HUDEP-2 (cell line): ENCODE results near the gene FAR1.
A peak's percentile ranks its signal among the peaks of the same experiment; 100 is the strongest.

Source experiments
- DNase-seq, 76 experiments: peaks; one replicate each; lab custom pipeline; 2025; ENCODE audit not compliant: unreplicated experiment in 76 of 76; lab: John Stamatoyannopoulos, UW

The FAR1 gene

DNA sequence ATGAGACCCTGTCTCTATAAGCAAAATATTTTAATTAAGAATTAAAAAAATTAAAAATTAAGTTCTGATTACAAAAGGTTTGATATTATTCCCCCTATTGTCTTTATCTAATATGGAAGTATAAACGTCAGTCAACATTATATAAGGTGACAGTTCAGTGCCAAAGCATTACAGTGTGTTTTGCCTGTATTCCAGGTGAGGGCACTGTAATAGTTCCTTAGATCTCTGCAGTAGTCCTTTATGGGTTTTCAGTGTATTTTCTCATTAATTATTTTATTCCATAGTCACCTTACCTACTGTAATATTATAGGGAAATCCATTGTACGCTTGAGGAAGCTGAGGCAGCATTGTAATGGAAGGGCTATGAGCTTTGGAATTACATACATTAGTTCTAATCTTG lies 33.0 kb downstream of the FAR1 start:
- DNase-seq = peak in 1 of 76 experiments; percentile 14

DNA sequence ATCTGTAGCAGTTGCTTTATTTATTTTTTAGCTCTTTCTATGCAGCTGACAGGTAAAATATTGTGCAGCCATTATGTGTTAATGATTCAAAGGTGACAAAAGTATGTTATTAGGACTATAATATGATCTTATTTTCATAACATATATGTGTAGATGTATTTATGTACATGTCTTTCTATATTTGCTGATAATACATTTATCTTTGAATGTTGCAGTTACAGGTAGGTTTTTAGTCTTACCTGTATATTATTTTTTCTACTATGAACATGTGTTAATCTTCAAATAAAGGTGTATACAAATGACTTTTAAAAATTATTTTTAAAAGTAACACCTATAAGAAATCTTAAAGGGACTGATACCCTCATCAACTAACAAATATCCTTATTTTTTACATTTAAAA lies 33.6 kb downstream of the FAR1 start:
- DNase-seq = no peak

DNA sequence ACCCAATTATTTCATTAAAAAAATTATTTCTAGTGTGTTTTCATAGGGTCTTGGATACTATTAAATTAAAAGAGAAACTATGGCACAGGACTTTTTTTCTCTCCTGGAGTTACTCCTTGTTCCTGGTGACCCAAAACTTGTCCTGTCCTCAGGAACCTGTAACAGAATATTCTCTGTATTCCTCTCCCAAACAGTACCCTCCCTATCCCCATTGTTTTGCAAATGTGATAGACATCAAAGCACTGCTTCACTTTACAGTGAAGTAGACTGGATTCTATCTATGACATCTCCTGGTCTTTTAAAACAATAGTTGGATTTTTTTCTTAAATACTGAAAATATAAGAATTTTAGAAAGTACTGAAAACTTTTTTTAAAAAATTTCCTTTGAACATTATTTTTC lies 37.2 kb downstream of the FAR1 start:
- DNase-seq = no peak

DNA sequence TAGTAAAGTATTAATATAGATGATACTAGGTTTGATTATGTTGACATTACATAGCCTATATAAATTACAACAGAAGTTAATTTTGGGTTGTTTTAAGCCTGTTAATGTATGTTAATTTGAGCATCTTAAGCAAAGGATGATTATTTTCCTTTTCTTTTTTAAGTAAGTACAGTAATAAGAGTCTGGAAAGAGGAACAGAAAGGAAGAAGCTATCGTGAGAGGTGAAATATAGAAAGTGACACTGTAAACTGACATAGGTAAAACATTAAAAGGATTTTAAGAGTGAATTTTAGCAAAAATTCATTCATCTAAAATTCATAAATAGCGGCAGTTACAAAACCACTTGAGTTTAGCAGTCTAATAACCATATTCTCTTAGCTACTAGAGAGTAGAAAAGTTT lies 45.5 kb downstream of the FAR1 start:
- DNase-seq = no peak

DNA sequence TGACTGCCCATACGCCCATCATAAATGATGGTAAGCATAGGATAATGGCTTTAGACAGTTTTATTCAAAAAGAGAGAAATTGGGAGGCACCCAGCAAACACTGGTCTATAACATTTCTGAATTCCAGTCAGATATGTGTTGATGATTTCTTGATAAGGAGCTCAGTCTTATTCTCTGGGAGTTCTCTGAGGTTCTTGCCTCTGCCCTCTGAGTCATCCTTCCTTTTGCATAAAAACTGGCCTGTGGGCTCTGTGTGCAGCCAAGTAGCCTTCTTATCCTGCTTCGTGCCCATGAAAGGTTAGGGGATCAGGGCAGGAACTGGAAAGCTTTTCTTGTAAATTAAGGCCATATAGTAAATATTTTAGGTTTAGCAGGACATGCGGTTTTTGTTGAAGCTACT lies 48.9 kb downstream of the FAR1 start:
- DNase-seq = peak in 29 of 76 experiments; percentile 1 to 56 (median 23)

DNA sequence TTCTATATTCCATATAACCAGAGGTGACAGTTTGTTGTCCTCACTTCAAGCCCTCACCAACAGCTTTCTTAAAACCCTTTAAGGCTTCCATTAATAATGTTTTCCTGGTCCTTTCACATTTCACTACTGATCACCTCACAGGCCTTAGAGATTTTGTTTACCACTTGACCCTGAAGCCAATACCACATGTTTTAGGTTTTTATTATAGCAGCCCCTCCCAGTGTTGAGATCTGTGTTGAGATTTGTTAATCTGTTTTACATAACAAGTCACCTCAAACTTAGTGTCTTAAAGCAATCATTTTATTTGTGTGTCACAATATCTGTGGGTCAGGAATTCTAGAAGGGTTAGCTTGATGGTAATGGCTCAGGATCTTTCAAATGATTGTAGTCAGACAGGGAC lies 49.9 kb downstream of the FAR1 start:
- DNase-seq = no peak

DNA sequence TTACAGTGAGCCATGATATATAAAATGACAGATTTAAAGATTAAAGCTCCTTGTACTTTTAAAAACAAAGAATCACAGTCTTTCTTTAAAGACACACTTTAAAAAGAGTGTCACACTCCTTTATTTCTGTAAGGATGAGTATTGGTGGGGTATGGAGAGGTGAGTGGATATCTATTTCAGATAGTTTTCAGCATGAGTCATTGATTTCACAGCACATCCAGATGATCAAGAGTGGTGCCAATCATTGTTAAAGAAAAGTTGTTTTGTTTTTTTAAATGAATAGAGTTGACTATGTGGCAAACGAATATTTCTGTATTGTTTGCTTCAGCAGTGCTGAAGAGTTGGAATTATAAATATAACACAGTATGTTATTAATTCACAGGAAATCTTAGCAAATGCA lies 52.5 kb downstream of the FAR1 start:
- no peak for DNase-seq

DNA sequence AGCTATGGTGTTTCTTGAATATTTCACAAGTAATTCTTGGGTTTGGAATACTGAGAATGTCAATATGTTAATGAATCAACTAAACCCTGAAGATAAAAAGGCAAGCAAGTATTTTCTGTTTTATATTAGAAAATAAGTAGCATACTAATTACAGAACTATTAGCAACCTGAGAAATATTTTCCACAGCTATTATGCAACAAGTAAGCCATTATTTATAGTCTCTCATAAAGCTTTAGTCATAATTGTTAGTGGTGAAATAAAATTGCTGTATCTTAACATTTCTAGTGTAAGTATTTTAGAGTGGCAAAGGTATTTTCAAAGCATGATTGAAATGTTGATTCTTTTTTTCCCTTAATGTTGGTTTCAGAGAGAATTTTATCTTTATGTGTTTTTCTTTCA lies 53.3 kb downstream of the FAR1 start:
- DNase-seq = no peak

DNA sequence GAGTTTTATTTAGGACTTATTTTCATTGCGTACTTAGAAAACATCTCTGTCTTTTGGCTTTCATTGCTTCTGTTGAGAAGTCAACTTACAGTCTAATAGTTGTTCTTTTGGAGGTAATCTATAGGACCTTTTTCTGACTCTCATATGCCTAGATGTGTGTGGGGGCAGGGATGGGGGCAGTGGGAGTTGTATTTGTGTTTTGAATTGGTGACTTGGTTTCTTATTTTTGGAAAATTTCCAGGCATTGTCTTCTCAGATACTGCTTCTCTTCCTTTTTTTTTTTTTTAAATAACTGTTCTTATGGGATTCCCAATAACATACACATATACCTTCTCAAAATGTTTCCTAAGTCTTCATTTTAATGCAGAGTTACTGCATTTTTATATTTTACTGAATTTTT lies 58.0 kb downstream of the FAR1 start:
- DNase-seq = no peak

DNA sequence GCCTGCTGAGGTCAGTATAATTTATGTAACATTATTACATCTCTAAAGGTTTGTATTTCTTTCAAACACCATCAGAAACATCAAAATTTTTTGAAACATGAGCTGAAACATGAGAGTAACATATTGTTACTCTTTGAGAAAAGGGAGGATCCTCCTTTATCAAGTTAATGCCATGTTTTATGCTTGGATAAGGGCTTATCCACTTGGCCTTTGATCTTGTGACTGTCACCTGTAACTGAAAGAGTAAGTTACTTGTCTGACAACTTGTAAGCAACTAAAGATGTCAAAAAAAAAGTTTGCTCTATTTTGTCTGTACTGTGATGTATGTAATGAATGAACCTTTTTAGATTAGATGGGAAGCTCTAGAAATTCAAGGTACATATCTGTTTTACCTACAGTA lies 59.6 kb downstream of the FAR1 start:
- peak in 30 of 76 experiments; percentile 3 to 78 (median 44) for DNase-seq

DNA sequence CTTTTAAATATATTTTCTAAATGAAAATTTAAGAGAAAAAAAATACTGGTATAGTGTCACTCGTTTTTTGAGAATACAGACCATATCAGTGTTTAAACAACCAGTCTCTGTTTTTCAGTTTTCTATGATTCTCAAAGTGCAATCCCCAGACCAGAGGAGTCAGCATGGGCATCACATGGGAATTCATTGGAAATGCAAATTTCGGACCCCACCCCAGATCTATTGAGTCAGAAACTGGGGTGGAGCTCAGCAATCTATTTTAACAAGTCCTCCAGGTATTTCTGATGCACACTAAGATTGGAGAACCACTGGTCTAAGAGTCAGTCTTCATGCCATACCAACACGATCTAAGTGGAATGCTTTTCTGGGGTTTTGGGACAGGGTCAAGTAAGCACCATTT lies 66.1 kb downstream of the FAR1 start:
- no peak for DNase-seq

DNA sequence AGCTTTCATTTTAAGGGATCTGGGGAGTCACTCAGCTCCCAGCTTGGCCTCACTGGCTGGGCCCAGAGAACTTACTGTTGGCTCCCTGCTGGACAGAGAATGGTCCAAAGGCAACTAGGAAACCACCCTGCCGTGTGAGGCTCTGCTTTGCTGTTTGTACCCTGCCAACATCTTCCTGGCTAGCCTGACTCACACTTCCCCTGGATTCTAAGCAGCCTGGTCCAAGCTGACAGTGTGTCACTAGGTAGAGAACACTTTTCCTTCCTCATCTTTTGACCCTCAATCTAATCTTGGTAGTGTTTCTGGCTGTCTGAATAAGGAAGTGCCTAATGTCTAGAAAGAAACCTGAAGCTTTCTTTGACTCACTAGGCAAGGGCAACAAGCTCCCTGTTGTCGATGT lies 76.7 kb downstream of the FAR1 start:
- DNase-seq = peak in 1 of 76 experiments; percentile 16

DNA sequence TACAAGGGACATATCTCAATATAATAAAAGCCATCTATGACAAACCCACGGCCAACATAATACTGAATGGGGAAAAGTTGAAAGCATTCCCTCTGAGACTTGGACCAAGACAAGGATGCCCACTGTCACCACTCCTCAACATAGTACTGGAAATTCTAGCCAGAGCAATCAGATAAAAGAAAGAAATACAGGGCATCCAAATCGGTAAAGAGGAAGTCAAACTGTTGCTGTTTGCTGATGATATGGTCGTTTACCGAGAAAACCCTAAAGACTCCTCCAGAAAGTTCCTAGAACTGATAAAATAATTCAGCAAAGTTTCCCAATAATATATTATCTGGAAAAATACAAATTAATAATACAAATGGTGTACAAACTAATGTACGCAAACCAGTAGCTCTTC lies 84.8 kb downstream of the FAR1 start:
- peak in 12 of 76 experiments; percentile 5 to 55 (median 28) for DNase-seq

DNA sequence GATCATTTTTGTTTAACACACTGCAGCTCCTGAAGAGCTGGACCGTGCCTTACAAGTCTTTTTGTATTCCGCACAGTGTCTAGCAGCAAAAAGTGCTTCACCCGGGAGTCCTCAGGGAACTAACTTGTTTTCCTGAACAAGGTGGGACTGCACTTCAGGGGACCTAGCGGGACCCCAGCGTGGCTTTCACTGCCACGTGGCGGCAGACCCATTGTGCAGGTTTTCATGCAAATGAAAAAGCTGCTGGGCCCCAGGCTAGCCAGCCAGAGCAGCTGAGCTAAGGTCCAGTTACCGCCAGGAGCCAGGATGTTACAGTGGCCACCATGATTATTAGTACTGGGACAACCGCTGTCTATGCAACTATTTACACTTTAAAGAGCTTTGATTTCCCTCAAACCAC lies 90.6 kb downstream of the FAR1 start:
- no peak for DNase-seq

DNA sequence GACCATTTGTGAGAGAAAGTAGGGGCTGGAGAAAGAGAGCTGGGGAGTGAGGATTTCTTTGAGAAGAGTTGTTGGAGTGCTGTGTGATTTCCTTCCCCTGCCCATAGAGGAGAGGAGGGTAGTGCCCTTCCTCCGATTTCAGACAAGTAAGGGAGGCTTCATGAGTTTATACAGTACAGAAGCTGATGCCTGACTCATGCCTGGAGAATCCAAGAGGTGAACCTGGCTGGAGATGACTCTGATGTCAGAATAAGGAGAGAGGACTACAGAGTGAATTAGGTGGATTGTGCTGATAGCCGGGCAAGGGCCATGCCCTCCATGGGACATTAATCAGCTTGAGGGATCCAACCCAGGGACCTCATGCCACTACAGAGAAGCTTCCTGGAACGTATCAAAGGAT lies 91.6 kb downstream of the FAR1 start:
- no peak for DNase-seq

DNA sequence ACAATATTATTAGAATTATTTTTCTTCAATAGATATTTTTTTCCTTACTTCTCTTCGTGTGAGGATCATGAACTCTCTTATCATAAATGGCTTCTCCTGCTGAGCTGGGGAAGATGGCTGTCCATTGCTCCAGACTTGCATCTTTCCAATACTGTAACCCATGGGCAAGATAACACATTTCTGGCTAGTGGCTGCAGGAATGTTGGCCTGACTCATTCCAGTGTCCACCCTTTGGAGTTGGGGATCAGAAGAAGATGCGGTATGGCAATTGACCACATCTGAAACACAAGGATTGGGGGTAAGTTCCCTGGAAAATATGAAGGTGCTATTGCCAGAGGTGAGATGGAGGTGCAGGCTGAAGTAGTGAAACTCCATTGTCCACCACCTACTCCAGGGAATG lies 92.8 kb downstream of the FAR1 start:
- DNase-seq = no peak

DNA sequence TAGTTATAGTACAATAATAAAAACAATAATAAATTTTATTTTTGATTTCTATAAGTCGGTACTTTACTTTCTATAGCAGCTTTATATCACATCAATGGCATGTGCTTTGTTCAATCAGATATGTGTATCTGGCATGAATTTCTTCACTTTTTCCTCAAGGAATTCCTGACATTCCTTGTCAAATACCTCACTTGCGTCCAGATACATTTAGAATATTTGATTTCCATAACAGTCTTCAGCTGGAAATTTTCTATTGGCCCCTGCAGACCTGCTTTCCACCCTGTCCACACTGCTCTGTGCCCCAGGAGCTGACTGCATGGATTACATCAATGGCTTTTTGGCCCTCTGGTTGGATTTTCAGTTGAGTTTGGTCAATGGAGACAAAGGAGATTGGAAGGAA lies 93.2 kb downstream of the FAR1 start:
- no peak for DNase-seq

DNA sequence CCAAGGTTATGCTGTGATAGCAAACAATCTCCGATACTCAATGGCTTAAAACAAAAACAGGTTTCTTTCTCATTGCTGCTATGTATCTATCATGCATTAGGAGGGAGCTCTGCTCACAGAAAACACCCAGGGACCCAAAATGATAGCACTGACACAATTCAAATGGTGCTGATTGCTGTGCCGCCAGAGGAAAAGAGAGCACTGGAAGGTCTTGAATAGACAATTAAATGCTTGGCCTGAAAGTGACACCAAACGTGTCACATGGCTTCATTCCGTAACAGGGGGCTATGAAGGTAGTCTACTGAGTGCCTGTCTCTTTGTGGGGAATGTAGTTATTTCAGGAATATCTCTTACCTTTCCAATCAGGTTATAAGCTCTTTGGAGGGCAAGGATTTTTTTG lies 94.2 kb downstream of the FAR1 start:
- no peak for DNase-seq

DNA sequence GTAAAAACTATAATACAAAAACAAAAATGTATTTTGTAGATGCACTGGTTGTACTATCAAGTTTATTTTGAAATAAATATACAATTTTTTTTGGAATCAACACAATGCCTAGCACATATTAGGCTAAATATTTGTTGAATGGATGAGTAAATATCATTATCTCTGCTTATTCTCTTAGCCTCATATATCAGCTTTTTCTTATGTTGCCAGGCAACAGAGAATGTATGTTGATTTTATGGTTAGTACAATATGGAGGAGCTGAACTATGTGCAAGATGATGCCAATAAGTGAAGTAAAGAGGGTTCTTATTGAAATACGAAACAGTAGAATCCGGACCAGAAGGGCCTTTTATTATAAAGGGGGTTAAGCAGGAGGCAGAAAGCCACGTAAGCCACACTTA lies 94.9 kb downstream of the FAR1 start:
- no peak for DNase-seq

DNA sequence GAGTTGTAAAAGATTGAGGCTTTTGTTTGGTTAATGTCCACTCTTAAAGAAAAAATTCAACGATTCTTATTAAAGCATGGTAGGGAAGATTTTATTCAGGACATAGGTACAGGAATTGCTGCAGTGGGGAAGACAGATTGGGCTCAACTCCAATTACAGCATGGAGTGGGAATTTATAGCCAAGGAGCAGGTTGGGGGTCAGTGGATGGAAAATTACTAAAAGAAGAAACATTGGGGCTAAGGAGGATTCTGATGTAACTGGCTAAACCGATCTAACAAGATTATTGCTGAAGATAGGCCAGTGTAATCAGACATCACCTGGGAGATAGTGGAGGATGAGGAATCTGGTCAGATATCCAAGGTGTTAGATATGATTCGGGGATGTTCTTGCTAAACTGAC lies 97.4 kb downstream of the FAR1 start:
- DNase-seq = no peak

DNA sequence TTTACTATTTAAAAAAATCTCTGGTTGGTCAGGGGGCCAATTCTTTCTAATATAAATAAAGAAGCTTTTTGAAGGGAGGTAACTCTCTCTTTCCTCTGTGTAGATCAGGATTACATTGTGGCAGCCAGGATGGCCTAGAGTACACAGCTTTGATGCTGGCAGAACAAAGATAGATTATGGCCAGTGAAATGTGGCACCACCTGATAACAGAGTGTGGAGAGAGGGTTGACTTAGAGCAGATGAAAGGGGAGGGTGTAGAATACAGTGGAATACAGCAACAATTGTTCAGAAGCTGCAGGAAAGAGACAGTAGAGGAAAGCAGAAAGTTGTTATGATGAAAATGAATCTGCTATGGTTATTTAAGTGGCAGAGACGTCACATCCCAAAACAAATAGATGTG lies 99.0 kb downstream of the FAR1 start:
- DNase-seq = peak in 73 of 76 experiments; percentile 15 to 91 (median 70)

DNA sequence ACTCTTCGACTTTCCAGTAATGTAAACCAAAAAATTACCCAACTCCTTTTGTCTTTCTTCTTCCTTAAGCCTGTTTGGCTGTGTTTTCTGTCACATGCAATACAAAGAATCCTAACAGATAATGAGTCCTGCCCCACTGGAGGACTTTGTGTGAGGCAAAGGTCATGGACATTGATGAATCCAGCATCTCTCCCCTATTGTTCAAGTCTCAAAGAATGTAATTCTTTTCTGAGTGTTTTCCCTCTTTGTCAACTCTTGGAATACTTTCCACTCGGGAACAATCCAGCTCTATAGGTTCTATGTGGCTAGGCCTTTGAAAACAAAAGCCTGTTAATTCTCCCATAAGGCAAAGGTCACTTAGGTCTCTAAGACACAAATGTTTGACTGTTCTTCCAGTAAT lies 100.7 kb downstream of the FAR1 start:
- no peak for DNase-seq

DNA sequence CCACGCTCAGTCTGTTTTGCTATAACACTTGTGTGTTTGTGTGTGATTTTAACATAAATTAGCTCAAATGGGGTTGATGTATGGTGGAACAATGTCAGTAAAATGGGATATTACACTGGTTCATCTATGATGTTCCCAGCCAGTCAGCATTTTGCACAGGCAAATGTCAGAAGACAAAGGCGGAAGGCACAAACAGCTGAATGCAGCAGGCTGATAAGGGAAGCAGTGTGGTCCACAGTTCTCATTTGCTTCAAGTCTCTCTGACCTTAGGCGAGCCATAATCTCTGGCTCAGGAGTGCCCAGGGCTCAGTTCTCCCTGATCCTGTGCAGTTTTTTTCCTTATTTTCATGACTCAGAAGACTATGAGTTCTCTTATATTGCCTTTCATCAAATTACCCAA lies 102.7 kb downstream of the FAR1 start:
- peak in 13 of 76 experiments; percentile 3 to 42 (median 14) for DNase-seq
